HepG2 (cell line): Measurements from ENCODE around the gene NHP2. TPM values are rescaled to one million over a fixed set of nuclear protein-coding genes. Genes with fewer than 3 reads are reported as not detected.
A peak's percentile ranks its signal among the peaks of the same experiment; 100 is the strongest.

ENCODE experiments used
- ARNT2 ChIP-seq: sonication (generic); formaldehyde crosslinking; IDR thresholded peaks from 2 replicates; pipeline ENCODE4 v1.8.0; 2022; ENCODE audit warnings: mild to moderate bottlenecking, low read depth, missing genetic modification reagents, moderate library complexity
- ATM ChIP-seq: fragments of 450-650 bp; IDR thresholded peaks from 2 replicates; pipeline ENCODE4 v1.7.1; 2017; ENCODE audit warnings: mild to moderate bottlenecking, borderline replicate concordance
- BCL3 ChIP-seq: sonication (generic); formaldehyde crosslinking; IDR thresholded peaks from 2 replicates; pipeline ENCODE4 v1.5.1; 2020; ENCODE audit warnings: mild to moderate bottlenecking, missing genetic modification reagents, moderate library complexity
- CBFB ChIP-seq: sonication (generic); formaldehyde crosslinking; IDR thresholded peaks from 2 replicates; pipeline ENCODE4 v1.4.0; 2020; ENCODE audit warnings: missing genetic modification reagents
- CEBPG ChIP-seq: IDR thresholded peaks from 2 replicates; pipeline ENCODE4 v1.6.1; 2016
- DRAP1 ChIP-seq: IDR thresholded peaks from 2 replicates; pipeline ENCODE4 v1.6.1; 2016; ENCODE audit warnings: missing genetic modification reagents, missing compliant biosample characterization
- GMEB1 ChIP-seq: sonication (generic); formaldehyde crosslinking; IDR thresholded peaks from 2 replicates; pipeline ENCODE4 v1.5.1; 2020; ENCODE audit warnings: missing genetic modification reagents, mild to moderate bottlenecking, borderline replicate concordance
- MXD4 ChIP-seq: IDR thresholded peaks from 2 replicates; pipeline ENCODE4 v1.6.1; 2016; ENCODE audit warnings: mild to moderate bottlenecking, missing biosample characterization, missing genetic modification reagents
- PAWR ChIP-seq: sonication (generic); formaldehyde crosslinking; IDR thresholded peaks from 2 replicates; pipeline ENCODE4 v1.4.0; 2020; ENCODE audit warnings: missing genetic modification reagents, mild to moderate bottlenecking, borderline replicate concordance
- PREB ChIP-seq: sonication (generic); formaldehyde crosslinking; IDR thresholded peaks from 2 replicates; pipeline ENCODE4 v1.4.0; 2020; ENCODE audit warnings: missing genetic modification reagents
- RAD51 ChIP-seq: fragments of 450-650 bp; IDR thresholded peaks from 2 replicates; pipeline ENCODE4 v1.6.1; 2016; ENCODE audit warnings: borderline replicate concordance
- REPIN1 ChIP-seq: sonication (generic); formaldehyde crosslinking; IDR thresholded peaks from 2 replicates; pipeline ENCODE4 v1.8.0; 2022; ENCODE audit warnings: missing genetic modification reagents, low read depth, mild to moderate bottlenecking, borderline replicate concordance
- SALL2 ChIP-seq: sonication (generic); formaldehyde crosslinking; IDR thresholded peaks from 2 replicates; pipeline ENCODE4 v1.8.1; 2023; ENCODE audit warnings: mild to moderate bottlenecking, missing genetic modification reagents, inconsistent platforms
- SIN3A ChIP-seq: IDR thresholded peaks from 2 replicates; pipeline ENCODE4 v1.6.1; 2011; ENCODE audit warnings: low read depth, mild to moderate bottlenecking, control low read depth, low read length, borderline replicate concordance
- ZBTB25 ChIP-seq: IDR thresholded peaks from 2 replicates; pipeline ENCODE4 v1.6.1; 2018; ENCODE audit warnings: missing genetic modification reagents
- ZC3H13 ChIP-seq: sonication (generic); formaldehyde crosslinking; IDR thresholded peaks from 2 replicates; pipeline ENCODE4 v1.8.1; 2023; ENCODE audit warnings: mild to moderate bottlenecking, missing genetic modification reagents, moderate library complexity
- ZMYM2 ChIP-seq: sonication (generic); formaldehyde crosslinking; IDR thresholded peaks from 2 replicates; pipeline ENCODE4 v1.8.0; 2022; ENCODE audit warnings: mild to moderate bottlenecking, missing genetic modification reagents
- ZMYM3 ChIP-seq: sonication (generic); formaldehyde crosslinking; IDR thresholded peaks from 2 replicates; pipeline ENCODE4 v1.5.1; 2020; ENCODE audit warnings: mild to moderate bottlenecking, missing genetic modification reagents
- ZNF362 ChIP-seq: sonication (generic); formaldehyde crosslinking; IDR thresholded peaks from 2 replicates; pipeline ENCODE4 v1.4.0; 2020; ENCODE audit warnings: missing genetic modification reagents, mild to moderate bottlenecking, borderline replicate concordance
- ZNF431 ChIP-seq: sonication (generic); formaldehyde crosslinking; IDR thresholded peaks from 2 replicates; pipeline ENCODE4 v1.9.0; 2022; ENCODE audit warnings: missing genetic modification reagents, low read depth, mild to moderate bottlenecking, borderline replicate concordance
- ZNF501 ChIP-seq: sonication (generic); formaldehyde crosslinking; IDR thresholded peaks from 2 replicates; pipeline ENCODE4 v1.5.1; 2020; ENCODE audit warnings: mild to moderate bottlenecking, moderate library complexity, missing genetic modification reagents
- ZNF547 ChIP-seq: sonication (generic); formaldehyde crosslinking; IDR thresholded peaks from 2 replicates; pipeline ENCODE4 v1.5.1; 2020; ENCODE audit warnings: mild to moderate bottlenecking, missing genetic modification reagents
- polyA plus RNA-seq, 8 experiments: library from polyadenylated mRNA; depleted of rRNA in 3 of 8; stranded (reverse) in 7 of 8; unstranded in 1 of 8; fragments of >200 nt; fragmentation: Illumina TruSeq in 4 of 8; extraction: Trizol in 4 of 8; gene quantifications; 2 replicates each; pipeline versions ENCODE4 v1.2.1 to v1.2.3, GENCODE V29; 2011 to 2016; ENCODE audit warnings: low read depth in 4 of 8, missing spikeins in 1 of 8, mixed read lengths in 1 of 8; ENCODE audit not compliant: insufficient read depth in 1 of 8
- total RNA-seq, 5 experiments: library from RNA; depleted of rRNA; stranded (reverse); fragments of >200 nt; fragmentation: Illumina TruSeq; extraction: Trizol; gene quantifications; 2 replicates each; pipeline ENCODE4 v1.2.3, GENCODE V29; 2016; ENCODE audit warnings: low read depth in 1 of 5

The NHP2 gene
- total and polyA plus RNA-seq, 2 of the 13 experiments (the other 11 are each of a cell fraction or from before 2014, with no cell fraction given), result 56.2 to 96.1 TPM

- TF ChIP-seq ZNF362, result peak; percentile 82
- TF ChIP-seq ZNF547 (CRISPR knock-in tag), result no peak
- peak; percentile 56; the same call in 1 of the 2 replicates for TF ChIP-seq ZNF501 (CRISPR knock-in tag)
- TF ChIP-seq ZMYM3 (CRISPR knock-in tag), result no peak
- TF ChIP-seq PREB (CRISPR knock-in tag), result no peak
- TF ChIP-seq RAD51, result no peak
- TF ChIP-seq DRAP1 (CRISPR knock-in tag), result peak; percentile 77
- no peak for TF ChIP-seq BCL3 (CRISPR knock-in tag)
- peak; percentile 8; the same call in 1 of the 2 replicates for TF ChIP-seq CEBPG (CRISPR knock-in tag)
- no peak for TF ChIP-seq ZNF431 (CRISPR knock-in tag)
- TF ChIP-seq REPIN1 (CRISPR knock-in tag), result 0 out of 2 replicates have a peak, but pooled peaks have one; percentile 38
- 0 out of 2 replicates have a peak, but pooled peaks have one; percentile 51 for TF ChIP-seq ZBTB25 (CRISPR knock-in tag)
- peak; percentile 46; the same call in 1 of the 2 replicates for TF ChIP-seq ZC3H13 (CRISPR knock-in tag)
- peak; percentile 90 for TF ChIP-seq GMEB1 (CRISPR knock-in tag)
- peak; percentile 87; the same call in 1 of the 2 replicates for TF ChIP-seq SIN3A
- TF ChIP-seq ATM, result no peak
- TF ChIP-seq MXD4 (CRISPR knock-in tag), result peak; percentile 98
- peak; percentile 24; the same call in 1 of the 2 replicates for TF ChIP-seq ARNT2 (CRISPR knock-in tag)
- TF ChIP-seq ZMYM2 (CRISPR knock-in tag), result no peak
- TF ChIP-seq CBFB, result peak; percentile 56; the same call in 1 of the 2 replicates
- no peak for TF ChIP-seq SALL2 (CRISPR knock-in tag)
- TF ChIP-seq PAWR (CRISPR knock-in tag), result no peak
Measured at GRCh38 chr5:178153530-178154340, at the start of gene NHP2 (continued).
